Measurements from ENCODE around the gene GUCA1C.

GUCA1C gene

GRCh38 chr3:108953700-108954099 is at the start of gene GUCA1C:
TSS of gene GUCA1C (minus strand) at chr3:108953879. CDS start at chr3:108953762, 117 bp downstream.
- no peak for DNase-seq

DNA sequence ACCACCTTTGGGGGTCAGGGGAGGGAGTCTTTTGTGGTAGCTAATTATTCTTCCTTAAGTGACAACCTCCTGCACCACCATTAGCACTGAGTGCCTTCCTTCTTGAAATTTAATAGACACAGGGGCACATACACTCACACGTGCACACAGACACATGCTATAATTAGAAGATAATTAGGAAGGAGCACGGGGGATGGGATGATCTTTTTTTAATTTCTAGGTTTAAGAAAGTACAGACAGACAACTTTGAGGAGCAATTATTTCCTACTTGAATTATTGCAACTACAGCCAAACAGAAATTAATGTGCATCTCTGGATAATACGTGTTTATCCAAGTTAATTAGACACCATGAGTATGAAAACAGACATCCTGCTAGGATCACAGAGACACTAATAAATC is 44.8 kb upstream of the GUCA1C start:
- DNase-seq = no peak

GRCh38 chr3:108985844-108986243 is 32.2 kb upstream of the GUCA1C start:
- DNase-seq = no peak

DNA sequence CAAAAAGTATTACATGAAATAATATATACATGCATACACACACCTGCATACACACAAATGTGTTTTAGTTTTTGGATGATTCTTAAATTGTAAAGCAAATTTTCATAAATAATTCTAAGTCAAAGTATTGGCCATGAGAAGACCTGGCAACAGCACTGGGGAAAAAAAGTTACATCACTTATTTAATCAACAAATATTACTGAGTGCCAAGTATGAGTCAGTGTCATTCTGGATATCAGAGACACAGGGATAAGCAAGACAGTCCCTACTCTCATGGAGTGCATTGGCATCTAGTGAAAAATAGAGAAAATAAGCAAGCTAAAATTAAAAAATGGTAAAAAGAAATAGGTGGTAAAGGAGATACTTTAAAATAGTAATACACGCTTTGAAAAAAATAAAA is 29.4 kb upstream of the GUCA1C start:
- DNase-seq = no peak

- no peak for DNase-seq
Measured at GRCh38 chr3:108976058-108976457, 22.4 kb upstream of the GUCA1C start.

DNA sequence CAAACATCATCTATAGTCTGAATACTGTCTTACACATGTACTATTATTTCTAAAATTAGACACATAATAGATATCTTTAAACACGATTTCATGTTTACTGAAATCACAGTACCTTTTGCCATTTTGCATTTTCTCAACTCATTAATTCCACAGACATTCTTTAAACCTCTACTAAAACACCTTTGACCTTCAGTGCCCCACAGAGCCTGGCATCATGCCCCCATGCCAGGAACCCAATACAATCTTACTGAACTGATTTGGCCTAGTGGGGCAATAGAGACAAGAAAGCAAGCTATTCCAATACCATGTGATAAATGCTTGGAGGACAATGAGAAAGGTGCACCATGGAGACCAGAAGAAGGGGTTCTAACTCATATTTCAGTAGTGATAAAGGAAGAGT is 19.3 kb upstream of the GUCA1C start:
- no peak for DNase-seq

- DNase-seq = no peak
Measured at GRCh38 chr3:108972482-108972881, 18.8 kb upstream of the GUCA1C start.

- no peak for DNase-seq
Measured at GRCh38 chr3:108970561-108970960, 16.9 kb upstream of the GUCA1C start.

GRCh38 chr3:108966773-108967172 is 13.1 kb upstream of the GUCA1C start:
- no peak for DNase-seq

DNA sequence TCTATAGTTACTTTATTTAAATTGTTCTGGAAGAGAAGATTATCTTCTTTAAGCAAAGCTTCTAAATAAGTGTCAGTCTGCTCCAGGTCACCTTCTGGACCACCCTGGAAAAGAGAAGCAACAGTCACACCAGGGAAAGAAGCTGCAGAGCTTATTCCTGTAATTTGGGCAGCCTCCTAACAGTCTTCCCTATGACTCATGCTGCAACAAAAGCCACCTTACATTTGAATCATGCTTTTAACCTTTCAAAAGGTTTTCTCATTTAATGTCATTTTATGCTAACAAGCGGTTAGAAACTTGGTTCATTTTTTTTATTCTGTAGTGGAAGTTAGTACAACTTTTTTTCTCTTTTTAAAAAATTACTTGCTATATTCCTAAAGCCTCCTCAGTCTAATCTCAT is 5.3 kb upstream of the GUCA1C start:
- DNase-seq = no peak

DNA sequence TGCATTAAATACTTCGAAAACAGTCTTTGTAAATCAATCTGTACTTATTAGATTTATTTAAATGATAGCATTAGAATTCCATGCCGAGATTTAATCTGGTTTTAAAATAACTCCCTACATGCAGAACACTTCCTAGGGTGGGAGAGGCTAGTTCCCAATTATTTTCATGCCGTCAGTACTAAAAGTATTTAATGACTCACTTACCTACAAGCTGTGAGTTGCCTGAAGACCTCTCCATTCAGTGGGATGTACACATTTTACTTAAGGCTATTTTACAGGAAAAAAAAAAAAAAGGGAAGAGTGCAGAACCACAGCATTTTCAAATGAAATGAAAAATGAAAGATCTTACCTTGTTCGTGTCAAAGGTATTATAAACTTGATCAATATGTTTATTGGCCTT is 469 bp downstream of the GUCA1C start:
- no peak for DNase-seq

- no peak for DNase-seq
Measured at GRCh38 chr3:108951820-108952501, 1.7 kb downstream of the GUCA1C start.

DNA sequence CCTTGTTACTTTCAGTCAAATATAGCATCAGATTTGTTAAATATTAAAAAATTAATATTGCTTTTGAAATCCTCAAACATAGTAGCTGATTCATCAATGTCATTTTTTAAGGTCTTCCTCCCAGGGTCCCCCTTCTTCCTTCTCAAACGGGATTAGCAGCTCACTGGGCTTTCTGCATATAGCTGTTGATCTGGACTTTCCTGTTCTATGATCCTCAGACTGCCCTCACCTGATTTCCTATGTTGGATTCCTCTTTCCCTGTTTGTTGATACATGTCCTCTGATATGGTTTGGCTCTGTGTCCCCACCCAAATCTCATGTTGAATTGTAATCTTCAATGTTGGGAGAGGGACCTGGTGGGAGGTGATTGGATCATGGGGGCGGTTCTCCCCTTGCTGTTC is 5.8 kb downstream of the GUCA1C start:
- DNase-seq = no peak

DNA sequence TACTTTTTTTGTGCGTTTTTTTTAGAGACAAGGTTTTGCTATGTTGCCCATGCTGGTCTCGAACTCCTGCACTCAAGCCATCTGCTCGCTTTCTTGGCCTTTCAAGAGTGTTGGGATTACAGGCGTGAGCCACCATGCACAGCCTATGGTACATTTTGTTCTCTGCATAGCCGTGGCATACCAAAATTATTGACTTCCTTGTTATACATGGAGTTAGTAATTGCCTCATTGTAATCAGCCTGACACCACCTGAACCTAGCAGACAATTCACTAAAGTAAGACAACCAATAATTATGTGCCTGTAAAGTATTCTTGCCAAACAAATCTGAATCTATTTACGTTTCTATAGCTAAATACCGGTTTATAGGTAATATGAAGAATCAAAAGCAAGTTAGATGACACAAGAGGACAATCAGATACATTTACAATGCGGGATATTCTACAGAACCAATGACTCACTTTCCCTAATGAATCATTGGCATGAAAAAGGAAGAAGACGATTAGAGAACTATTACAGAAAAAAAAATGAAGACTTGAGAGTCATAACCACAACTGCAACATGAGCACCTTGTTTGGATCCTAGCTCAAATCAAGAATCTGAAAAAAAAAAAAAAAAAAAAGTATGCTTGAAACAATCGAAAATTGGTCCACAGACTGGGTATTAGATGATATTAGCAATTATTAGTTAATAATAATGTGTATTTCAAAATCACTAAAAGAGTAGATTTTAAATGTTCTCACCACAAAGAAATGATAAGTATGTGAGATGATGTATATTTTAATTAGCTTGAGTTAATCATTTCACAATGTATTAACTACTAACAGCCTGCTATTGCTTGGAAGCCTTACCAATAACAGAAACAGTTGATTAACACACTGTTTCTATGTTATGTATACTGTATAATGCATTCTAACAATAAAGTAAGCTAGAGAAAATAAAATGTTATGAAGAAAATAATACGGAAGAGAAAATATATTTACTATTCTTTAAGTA is 7.1 kb downstream of the GUCA1C start:
- no peak for DNase-seq

GRCh38 chr3:108940568-108941263 is 13.0 kb downstream of the GUCA1C start:
- DNase-seq = no peak

DNA sequence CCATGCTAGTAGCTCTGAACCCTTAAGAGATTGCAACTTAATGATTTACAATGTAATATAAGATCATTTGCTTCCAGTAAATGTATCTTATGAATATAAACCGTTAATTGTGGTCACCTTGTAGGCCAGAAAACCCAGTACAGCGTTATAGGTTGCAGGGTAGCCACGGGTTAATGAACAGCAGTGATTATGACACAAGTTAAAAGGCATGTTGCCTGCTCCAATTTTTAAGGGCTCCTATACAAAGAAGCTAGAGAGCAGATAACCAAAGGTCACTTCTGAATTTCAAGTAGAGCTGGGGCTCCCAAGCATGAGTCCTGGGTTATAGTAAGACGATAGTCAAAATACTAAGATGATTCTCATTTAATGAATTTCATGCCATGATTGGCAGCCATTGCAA is 13.5 kb downstream of the GUCA1C start:
- DNase-seq = no peak

DNA sequence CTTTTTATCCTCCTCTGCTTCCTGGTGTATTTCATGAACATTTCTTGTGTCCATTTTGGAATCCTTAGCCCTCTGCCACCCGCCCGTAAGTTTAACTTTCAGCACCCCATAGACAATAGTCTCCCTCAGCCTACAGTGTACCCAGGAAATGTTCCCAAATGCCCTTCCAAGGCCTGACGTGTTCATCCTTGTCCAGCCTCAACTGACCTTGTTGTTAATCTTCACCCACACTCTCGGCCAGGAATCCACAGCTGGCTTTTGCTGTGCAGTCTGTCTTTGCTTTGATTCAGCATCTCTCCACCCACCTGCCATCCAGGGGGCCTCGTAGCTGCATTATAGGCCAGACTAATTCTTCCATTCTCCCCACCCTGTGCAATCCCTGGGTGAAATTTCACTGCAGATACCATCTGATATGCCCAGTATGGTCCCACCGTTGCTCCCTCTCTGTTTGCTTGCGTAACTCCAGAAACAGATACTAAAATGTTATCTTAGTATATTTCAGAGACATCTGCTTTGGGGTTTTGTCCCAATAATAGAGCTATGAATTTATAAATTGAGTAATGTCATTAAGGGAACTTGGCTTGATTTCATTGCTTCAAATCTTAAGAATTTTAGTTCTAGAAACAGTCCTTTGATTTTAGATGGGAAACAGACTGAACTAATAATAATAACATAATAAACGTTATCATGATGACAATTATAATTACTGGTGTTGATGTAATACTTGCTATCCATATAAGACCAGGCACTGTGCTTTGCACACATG is 16.6 kb downstream of the GUCA1C start:
- DNase-seq = no peak

DNA sequence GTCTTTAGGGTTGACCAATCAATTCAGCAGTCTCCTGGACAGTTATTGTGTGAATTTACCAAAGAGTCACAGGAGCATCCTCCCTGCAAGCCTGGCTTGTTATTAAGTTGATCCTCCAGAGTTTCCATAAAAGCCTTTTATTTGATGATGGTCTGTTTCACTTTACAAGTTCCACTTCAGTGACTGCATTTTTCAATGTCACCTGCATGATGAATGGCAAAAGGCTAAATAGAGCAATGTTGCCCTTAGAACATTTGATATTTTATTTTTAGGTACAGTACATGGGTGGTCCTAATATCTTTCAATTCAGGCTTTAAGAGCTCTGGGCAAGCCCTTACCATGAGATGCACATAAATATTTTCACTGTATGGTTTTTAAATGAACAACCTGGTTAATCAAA is 22.6 kb downstream of the GUCA1C start:
- DNase-seq = no peak

- DNase-seq = no peak
Measured at GRCh38 chr3:108918866-108919265, 34.8 kb downstream of the GUCA1C start.

GRCh38 chr3:108914774-108915641 is 38.7 kb downstream of the GUCA1C start:
- no peak for DNase-seq

DNA sequence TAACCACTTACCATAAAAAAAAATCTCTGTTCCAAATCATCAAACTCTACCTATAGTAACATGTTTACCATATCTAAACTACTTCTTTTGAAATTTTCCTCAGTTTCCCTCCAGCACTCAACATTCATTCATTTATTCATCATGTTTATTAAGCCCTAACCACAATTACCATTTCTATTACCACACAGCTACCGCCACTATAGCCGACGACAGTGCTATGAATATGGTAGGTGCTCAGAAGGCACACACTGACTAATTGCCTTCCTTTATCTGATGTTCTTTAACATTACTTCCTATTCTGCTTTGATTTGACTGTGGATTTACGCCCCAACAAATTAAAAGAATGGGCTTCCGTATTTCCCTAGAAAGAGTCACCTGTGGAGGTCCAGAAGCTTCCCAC is 43.9 kb downstream of the GUCA1C start:
- no peak for DNase-seq

- no peak for DNase-seq
Measured at GRCh38 chr3:108907194-108907593, 46.5 kb downstream of the GUCA1C start.
